PC-9 (cell line): ENCODE data around the gene ABCA2.

Experiments used
- EZH2 ChIP-seq: fragments of 200-600 bp; sonication (generic); IDR thresholded peaks from 2 replicates; pipeline ENCODE4 v1.8.0; 2017; ENCODE audit warnings: antibody characterized with exemption, low read depth
- TF ChIP-seq, protein P1 (sequence below): fragments of 200-600 bp; sonication (generic); conservative IDR thresholded peaks from 2 replicates; pipeline ENCODE4 v1.6.1; 2017; ENCODE audit warnings: mixed run types, antibody characterized with exemption, mild to moderate bottlenecking, moderate library complexity

DNA sequence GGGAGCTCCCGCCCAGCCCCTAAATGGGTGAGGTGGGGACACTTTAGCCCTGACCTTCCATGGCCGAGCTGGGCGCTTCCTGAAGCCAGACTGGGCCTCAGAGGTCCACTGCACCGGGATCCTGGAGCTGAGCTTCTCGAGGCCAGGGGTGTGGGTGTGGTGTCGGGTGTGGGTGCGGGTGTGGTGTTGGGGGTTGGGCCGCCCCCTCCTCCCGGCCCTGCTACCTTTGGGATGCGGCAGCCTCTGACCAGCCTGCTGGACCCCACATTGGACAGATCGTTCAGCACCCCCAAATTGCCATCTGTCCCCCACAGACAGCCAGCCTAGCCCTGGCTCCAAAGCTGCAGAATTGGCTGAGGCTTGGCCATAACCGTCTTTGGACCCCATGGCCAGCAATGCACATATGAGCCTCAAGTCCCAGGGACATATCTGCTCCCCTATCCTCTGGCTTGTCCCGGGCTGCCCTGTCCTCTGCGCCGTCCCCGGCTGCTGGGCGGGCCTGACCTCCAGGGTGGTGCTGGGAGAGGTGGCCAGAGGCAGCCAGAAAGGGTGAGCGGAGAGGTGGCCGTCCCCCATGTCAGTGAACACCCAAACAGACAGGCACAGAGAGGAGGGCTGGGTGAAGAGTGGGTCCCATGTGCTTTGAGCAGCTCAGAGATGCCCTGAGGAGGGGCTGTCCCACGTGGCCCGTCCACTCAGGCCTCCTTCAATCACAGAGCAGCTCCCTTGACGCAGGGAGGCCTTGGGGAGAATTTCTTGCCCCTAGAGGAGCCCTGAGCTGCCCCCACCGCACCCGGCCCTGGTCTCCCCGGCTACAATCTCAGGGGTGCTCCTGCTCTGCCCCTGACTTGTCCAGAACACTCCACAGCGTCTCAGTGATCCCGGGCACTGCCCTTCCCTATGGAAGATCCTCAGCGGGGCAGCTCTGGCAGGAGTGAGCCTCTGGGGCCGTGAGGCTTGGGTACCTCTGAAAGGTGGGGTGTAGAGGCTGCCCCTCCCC, 54.1 kb downstream of the ABCA2 start:
- TF ChIP-seq, protein P1, sequence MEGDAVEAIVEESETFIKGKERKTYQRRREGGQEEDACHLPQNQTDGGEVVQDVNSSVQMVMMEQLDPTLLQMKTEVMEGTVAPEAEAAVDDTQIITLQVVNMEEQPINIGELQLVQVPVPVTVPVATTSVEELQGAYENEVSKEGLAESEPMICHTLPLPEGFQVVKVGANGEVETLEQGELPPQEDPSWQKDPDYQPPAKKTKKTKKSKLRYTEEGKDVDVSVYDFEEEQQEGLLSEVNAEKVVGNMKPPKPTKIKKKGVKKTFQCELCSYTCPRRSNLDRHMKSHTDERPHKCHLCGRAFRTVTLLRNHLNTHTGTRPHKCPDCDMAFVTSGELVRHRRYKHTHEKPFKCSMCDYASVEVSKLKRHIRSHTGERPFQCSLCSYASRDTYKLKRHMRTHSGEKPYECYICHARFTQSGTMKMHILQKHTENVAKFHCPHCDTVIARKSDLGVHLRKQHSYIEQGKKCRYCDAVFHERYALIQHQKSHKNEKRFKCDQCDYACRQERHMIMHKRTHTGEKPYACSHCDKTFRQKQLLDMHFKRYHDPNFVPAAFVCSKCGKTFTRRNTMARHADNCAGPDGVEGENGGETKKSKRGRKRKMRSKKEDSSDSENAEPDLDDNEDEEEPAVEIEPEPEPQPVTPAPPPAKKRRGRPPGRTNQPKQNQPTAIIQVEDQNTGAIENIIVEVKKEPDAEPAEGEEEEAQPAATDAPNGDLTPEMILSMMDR = no peak
- no peak for TF ChIP-seq EZH2
